H1 (cell line): ENCODE data around the gene ZSCAN18. TPM values are rescaled to one million over a fixed set of nuclear protein-coding genes. Genes with fewer than 3 reads are reported as not detected.

Experiments
- EP300 ChIP-seq, 2 experiments: IDR thresholded peaks; 1 replicate in 1 of 2; 2 replicates in 1 of 2; pipeline ENCODE4 v1.6.1; 2011 to 2012; ENCODE audit warnings: low read depth in 2 of 2, low read length in 2 of 2, mild to moderate bottlenecking in 2 of 2, borderline replicate concordance in 1 of 2, inconsistent platforms in 1 of 2, moderate library complexity in 1 of 2
- HDAC6 ChIP-seq: IDR thresholded peaks from one replicate; pipeline ENCODE4 v1.7.1; 2012; ENCODE audit warnings: low read depth, mild to moderate bottlenecking, inconsistent platforms, low read length, moderate library complexity
- NRF1 ChIP-seq: IDR thresholded peaks from 2 replicates; pipeline ENCODE4 v1.6.1; 2011; ENCODE audit warnings: mild to moderate bottlenecking, low read depth, low read length, improper control_type of control experiment
- POLR2AphosphoS5 ChIP-seq: IDR thresholded peaks from 2 replicates; pipeline ENCODE4 v1.6.1; 2011; ENCODE audit warnings: low read depth, low read length
- RAD21 ChIP-seq, 2 experiments: IDR thresholded peaks in 1 of 2; conservative IDR thresholded peaks in 1 of 2; 2 replicates each; pipeline ENCODE4 v1.6.1; 2011; ENCODE audit warnings: low read depth in 2 of 2, low read length in 2 of 2, improper control_type of control experiment in 1 of 2, inconsistent platforms in 1 of 2, mild to moderate bottlenecking in 1 of 2, moderate library complexity in 1 of 2
- RNF2 ChIP-seq: fragments of 200-900, 300-1000 bp; sonication (generic); IDR thresholded peaks from 2 replicates; pipeline ENCODE4 v1.7.1; 2016; ENCODE audit warnings: borderline replicate concordance, low read depth, mild to moderate bottlenecking, antibody characterized with exemption, low read length; ENCODE audit not compliant: poor library complexity, severe bottlenecking; ENCODE audit errors: missing control alignments
- TEAD4 ChIP-seq: IDR thresholded peaks from 2 replicates; pipeline ENCODE4 v1.6.1; 2012; ENCODE audit warnings: low read depth, low read length, inconsistent platforms, mixed read lengths
- polyA plus RNA-seq, 7 experiments: library from polyadenylated mRNA; depleted of rRNA in 3 of 7; stranded (reverse) in 5 of 7; unstranded in 2 of 7; fragments of >200 nt in 5 of 7; fragments of 200-250 nt in 2 of 7; gene quantifications; 1 replicate in 5 of 7; 2 replicates in 1 of 7; 4 replicates in 1 of 7; pipeline versions ENCODE4 v1.2.1 to v1.2.3, GENCODE V29; 2011 to 2013; ENCODE audit warnings: missing spikeins in 2 of 7, mixed read lengths in 2 of 7
- total RNA-seq: library from RNA; stranded (reverse); fragmentation: NEBNext Ultra II Directional; extraction: Animal tissue kit (Norgen Biotek cat#: 25700); gene quantifications from 2 replicates; pipeline ENCODE4 v1.2.1, GENCODE V29; 2021

Gene ZSCAN18
- total and polyA plus RNA-seq, 2 of the 8 experiments (the other 6 are each of a cell fraction or from before 2014, with no cell fraction given): 37.0 to 41.4 TPM

DNA sequence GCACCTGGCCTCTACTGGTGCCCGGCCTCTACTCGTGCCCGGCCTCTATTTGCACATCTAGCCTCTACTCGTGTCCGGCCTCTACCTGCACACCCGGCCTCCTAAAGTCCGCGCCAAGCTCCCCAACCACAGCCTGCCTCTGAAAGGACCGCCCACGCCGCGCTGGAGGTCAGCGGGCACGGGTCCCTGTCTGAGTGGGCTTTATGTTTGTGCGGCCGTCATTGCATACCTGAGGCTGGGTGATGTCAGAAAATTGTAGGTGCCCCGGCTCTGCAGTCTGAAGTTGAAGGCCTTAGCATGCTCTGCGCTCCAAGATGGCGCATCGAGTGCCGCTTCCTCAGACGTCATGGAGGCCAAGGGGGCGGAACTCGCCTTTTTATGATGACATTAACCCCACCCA, 37.8 kb downstream of the ZSCAN18 start (continued):
- TF ChIP-seq RAD21 (IDR thresholded peaks at IDR 0.05 in 1 of 2, conservative IDR thresholded peaks at IDR 0.05 in 1 of 2; ENCODE audit: low read depth in 2 of 2, low read length in 2 of 2) (no peak), NRF1 (no peak), RNF2 (no peak), POLR2AphosphoS5 (no peak), TEAD4 (no peak), EP300 (IDR thresholded peaks at IDR 0.05; ENCODE audit: borderline replicate concordance in 1 of 2, low read depth in 2 of 2, low read length in 2 of 2) (no peak), HDAC6 (no peak)
